Measurements from ENCODE around the gene CFAP221. TPM values are rescaled to one million over a fixed set of nuclear protein-coding genes. Genes with fewer than 3 reads are reported as not detected.
A peak's percentile ranks its signal among the peaks of the same experiment; 100 is the strongest.

The CFAP221 gene
- total and polyA plus RNA-seq, 10 of the 15 experiments (the other 5 are each of a cell fraction or from before 2014, with no cell fraction given), result not detected

DNA sequence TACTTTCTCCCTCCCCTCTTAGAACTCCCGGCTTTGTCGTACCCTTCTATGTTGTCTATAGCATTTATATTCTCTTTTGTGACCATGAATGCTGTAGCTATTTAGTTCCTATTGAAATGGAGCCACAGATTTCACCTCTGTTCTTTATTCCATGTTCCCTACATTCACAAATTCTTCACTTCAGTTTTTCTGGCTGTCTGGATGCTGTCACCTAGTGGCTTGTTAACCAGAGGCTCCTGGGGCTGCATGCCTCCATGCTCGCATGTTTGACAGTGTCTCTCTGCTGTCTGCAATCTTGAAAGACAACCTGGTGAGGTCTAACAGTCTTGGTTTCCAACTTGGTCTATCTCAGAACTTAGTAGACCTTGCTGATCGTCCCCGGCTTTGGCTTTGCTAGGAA is 48.2 kb downstream of the CFAP221 start:
- ChIA-PET POLR2A (no interaction called here), SMC1A (ENCODE audit: uncharacterized antibody, unreplicated experiment) (no interaction called here), CTCF (no interaction called here), RAD21 (ENCODE audit: unreplicated experiment) (no interaction called here)
- no peak overlapping the region for H3K4me3 ChIP-seq
- FAIRE-seq (no peak), DNase-seq (ENCODE audit: low read depth, low spot score) (no peak), ATAC-seq (no peak)
- H3K9ac ChIP-seq (ENCODE audit: control insufficient read depth, insufficient read depth, low read length), result no peak overlapping the region
- no peaks in the 10 kb centered on the region for H3K36me3 ChIP-seq (ENCODE audit: control insufficient read depth in 2 of 2, insufficient read depth in 2 of 2, low read length in 1 of 2)
- H3K4me1 ChIP-seq (ENCODE audit: control insufficient read depth, insufficient read depth, low read length), result no peaks in the 10 kb centered on the region
- intact Hi-C loops (cut with micrococcal nuclease; ENCODE audit: unreplicated experiment), result no loop called here
- in situ Hi-C loops (cut with MboI), result no loop called here
- no peak overlapping the region for H3K27ac ChIP-seq (ENCODE audit: control insufficient read depth, insufficient read depth)
- no TSS peak for BruUV-seq (replicated peaks)
- peaks cover 0 to 5% of the 10 kb centered on the region in 2 experiments; a peak in 3 of 4 replicates for H3K27me3 ChIP-seq (replicated peaks in 1 of 2; ENCODE audit: control insufficient read depth in 2 of 2, insufficient read depth in 2 of 2, low read length in 1 of 2)
- H3K79me2 ChIP-seq (ENCODE audit: control insufficient read depth, insufficient read depth, low read length), result no peaks in the 10 kb centered on the region
- WGBS (ENCODE audit: insufficient coverage, insufficient replicate concordance, low lambda C conversion rate, missing lambda C conversion rate), result 34% methylated on average over 5 of the region's 5 CpGs
- no peak overlapping the region for H3K4me2 ChIP-seq (ENCODE audit: control insufficient read depth, insufficient read depth)
- TF ChIP-seq, protein P1, sequence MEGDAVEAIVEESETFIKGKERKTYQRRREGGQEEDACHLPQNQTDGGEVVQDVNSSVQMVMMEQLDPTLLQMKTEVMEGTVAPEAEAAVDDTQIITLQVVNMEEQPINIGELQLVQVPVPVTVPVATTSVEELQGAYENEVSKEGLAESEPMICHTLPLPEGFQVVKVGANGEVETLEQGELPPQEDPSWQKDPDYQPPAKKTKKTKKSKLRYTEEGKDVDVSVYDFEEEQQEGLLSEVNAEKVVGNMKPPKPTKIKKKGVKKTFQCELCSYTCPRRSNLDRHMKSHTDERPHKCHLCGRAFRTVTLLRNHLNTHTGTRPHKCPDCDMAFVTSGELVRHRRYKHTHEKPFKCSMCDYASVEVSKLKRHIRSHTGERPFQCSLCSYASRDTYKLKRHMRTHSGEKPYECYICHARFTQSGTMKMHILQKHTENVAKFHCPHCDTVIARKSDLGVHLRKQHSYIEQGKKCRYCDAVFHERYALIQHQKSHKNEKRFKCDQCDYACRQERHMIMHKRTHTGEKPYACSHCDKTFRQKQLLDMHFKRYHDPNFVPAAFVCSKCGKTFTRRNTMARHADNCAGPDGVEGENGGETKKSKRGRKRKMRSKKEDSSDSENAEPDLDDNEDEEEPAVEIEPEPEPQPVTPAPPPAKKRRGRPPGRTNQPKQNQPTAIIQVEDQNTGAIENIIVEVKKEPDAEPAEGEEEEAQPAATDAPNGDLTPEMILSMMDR (IDR thresholded peaks at IDR 0.05 in 2 of 3, conservative IDR thresholded peaks at IDR 0.05 in 1 of 3; ENCODE audit: control insufficient read depth in 2 of 3, extremely low read depth in 1 of 3, insufficient read depth in 1 of 3, low read depth in 3 of 3, low read length in 3 of 3), result peak in 1 of 3 experiments; percentile 11; a peak in 1 of 6 replicates
- no peak for TF ChIP-seq TCF3 (IDR thresholded peaks at IDR 0.05; ENCODE audit: borderline replicate concordance, insufficient read depth, low read depth, low read length)
- H2AFZ ChIP-seq (ENCODE audit: control insufficient read depth, low read depth, low read length), result no peak overlapping the region
- no peaks in the 10 kb centered on the region for H3K9me3 ChIP-seq (replicated peaks; ENCODE audit: control insufficient read depth, insufficient read depth, low read length)
- H4K20me1 ChIP-seq (ENCODE audit: control insufficient read depth, insufficient read depth), result no peaks in the 10 kb centered on the region

DNA sequence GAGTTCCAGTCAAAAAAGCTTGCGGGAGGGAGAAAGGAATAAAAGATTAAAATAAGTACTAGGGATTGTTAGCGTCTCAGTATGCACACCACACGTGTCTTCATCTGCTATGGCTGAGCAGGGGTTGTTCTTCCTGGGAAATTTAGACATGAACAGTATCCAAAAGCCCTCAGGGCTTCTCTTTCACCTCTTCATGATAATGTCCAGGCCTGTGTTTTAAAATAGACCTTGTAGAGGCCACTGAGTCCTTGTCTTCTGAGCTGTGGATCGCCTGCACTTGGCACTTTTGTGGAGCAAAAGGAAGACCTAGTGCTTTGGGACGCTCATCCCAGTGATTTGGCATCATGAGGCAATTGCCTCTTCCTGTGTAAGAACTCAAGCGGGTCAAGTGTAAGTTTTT is 52.4 kb downstream of the CFAP221 start:
- no peaks in the 10 kb centered on the region for H4K20me1 ChIP-seq (ENCODE audit: control insufficient read depth, insufficient read depth)
- TF ChIP-seq RBBP5 (conservative IDR thresholded peaks at IDR 0.05), result no peak
- TF ChIP-seq EGR1 (IDR thresholded peaks at IDR 0.05; ENCODE audit: borderline replicate concordance in 1 of 2, low read depth in 2 of 2, low read length in 2 of 2), result no peak
- TF ChIP-seq, protein P2, sequence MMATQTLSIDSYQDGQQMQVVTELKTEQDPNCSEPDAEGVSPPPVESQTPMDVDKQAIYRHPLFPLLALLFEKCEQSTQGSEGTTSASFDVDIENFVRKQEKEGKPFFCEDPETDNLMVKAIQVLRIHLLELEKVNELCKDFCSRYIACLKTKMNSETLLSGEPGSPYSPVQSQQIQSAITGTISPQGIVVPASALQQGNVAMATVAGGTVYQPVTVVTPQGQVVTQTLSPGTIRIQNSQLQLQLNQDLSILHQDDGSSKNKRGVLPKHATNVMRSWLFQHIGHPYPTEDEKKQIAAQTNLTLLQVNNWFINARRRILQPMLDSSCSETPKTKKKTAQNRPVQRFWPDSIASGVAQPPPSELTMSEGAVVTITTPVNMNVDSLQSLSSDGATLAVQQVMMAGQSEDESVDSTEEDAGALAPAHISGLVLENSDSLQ (IDR thresholded peaks at IDR 0.05), result no peak
- no peak for TF ChIP-seq MYC (IDR thresholded peaks at IDR 0.05; ENCODE audit: insufficient read depth, insufficient read length, insufficient replicate concordance, low read length, severe bottlenecking)
- TF ChIP-seq SIX5 (IDR thresholded peaks at IDR 0.05; ENCODE audit: low read depth, low read length, severe bottlenecking), result no peak
- no peak for TF ChIP-seq IKZF2 (IDR thresholded peaks at IDR 0.05)
- no peak for TF ChIP-seq EP300 (IDR thresholded peaks at IDR 0.05; ENCODE audit: borderline replicate concordance in 1 of 2, control insufficient read depth in 1 of 2, low read depth in 2 of 2, low read length in 2 of 2)
- TF ChIP-seq, protein P3, sequence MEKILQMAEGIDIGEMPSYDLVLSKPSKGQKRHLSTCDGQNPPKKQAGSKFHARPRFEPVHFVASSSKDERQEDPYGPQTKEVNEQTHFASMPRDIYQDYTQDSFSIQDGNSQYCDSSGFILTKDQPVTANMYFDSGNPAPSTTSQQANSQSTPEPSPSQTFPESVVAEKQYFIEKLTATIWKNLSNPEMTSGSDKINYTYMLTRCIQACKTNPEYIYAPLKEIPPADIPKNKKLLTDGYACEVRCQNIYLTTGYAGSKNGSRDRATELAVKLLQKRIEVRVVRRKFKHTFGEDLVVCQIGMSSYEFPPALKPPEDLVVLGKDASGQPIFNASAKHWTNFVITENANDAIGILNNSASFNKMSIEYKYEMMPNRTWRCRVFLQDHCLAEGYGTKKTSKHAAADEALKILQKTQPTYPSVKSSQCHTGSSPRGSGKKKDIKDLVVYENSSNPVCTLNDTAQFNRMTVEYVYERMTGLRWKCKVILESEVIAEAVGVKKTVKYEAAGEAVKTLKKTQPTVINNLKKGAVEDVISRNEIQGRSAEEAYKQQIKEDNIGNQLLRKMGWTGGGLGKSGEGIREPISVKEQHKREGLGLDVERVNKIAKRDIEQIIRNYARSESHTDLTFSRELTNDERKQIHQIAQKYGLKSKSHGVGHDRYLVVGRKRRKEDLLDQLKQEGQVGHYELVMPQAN (conservative IDR thresholded peaks at IDR 0.05), result no peak

More for the DNA sequence above, 52.4 kb downstream of the CFAP221 start:
- no peak for DNase-seq (ENCODE audit: low read depth, low spot score)
- ChIA-PET SMC1A (ENCODE audit: uncharacterized antibody, unreplicated experiment) (no interaction called here), POLR2A (no interaction called here), CTCF (interaction anchor here (0.7 kb wide), 1 partner anchor 14 kb away, joined by 3 read pairs; no protein-coding TSS in a partner anchor), RAD21 (ENCODE audit: unreplicated experiment) (no interaction called here)
- Histone ChIP-seq H3K4me2 (ENCODE audit: control insufficient read depth, insufficient read depth) (no peak overlapping the region), H3K27me3 (replicated peaks in 1 of 2; ENCODE audit: control insufficient read depth in 2 of 2, insufficient read depth in 2 of 2, low read length in 1 of 2) (no peaks in the 10 kb centered on the region; a peak in 2 of 4 replicates), H3K27ac (ENCODE audit: control insufficient read depth, insufficient read depth) (no peak overlapping the region), H2AFZ (ENCODE audit: control insufficient read depth, low read depth, low read length) (no peak overlapping the region), H3K4me1 (ENCODE audit: control insufficient read depth, insufficient read depth, low read length) (no peaks in the 10 kb centered on the region), H3K9me3 (replicated peaks; ENCODE audit: control insufficient read depth, insufficient read depth, low read length) (no peaks in the 10 kb centered on the region), H3K4me3 (no peak overlapping the region), H3K36me3 (ENCODE audit: control insufficient read depth in 2 of 2, insufficient read depth in 2 of 2, low read length in 1 of 2) (no peaks in the 10 kb centered on the region), H3K9ac (ENCODE audit: control insufficient read depth, insufficient read depth, low read length) (no peak overlapping the region), H3K79me2 (ENCODE audit: control insufficient read depth, insufficient read depth, low read length) (no peaks in the 10 kb centered on the region)
- intact Hi-C loops (cut with micrococcal nuclease; ENCODE audit: unreplicated experiment), result no loop called here
- no peak for ATAC-seq
- in situ Hi-C loops (cut with MboI), result no loop called here
- 5% methylated on average over 6 of the region's 6 CpGs for WGBS (ENCODE audit: insufficient coverage, insufficient replicate concordance, low lambda C conversion rate, missing lambda C conversion rate)
- no TSS peak for BruUV-seq (replicated peaks)
- FAIRE-seq, result no peak
